Keratinocyte (primary cell): ENCODE data around the gene PAPPA. TPM values are rescaled to one million over a fixed set of nuclear protein-coding genes. Genes with fewer than 3 reads are reported as not detected.

Source experiments
- DNase-seq: peaks from one replicate; pipeline ENCODE4 v3.0.0-alpha.2; 2011; ENCODE audit warnings: low read depth, missing footprints, low spot score
- FAIRE-seq: peaks from 2 replicates; lab custom pipeline; 2011; peaks lifted over from hg19 to GRCh38; lab: Jason Lieb, UNC
- H2AFZ ChIP-seq: 2 replicates; pipeline ENCODE4 v1.6.0; 2012; ENCODE audit warnings: low read length, control low read depth, inconsistent platforms; ENCODE audit not compliant: control insufficient read depth
- H3K27ac ChIP-seq: 2 replicates; pipeline ENCODE4 v1.5.1; 2011; ENCODE audit warnings: low read length; ENCODE audit not compliant: control insufficient read depth, insufficient read depth
- H3K27me3 ChIP-seq: 3 replicates; pipeline ENCODE4 v1.6.0; 2011; ENCODE audit warnings: low read length; ENCODE audit not compliant: control insufficient read depth, insufficient read depth; ENCODE audit errors: extremely low read depth
- H3K36me3 ChIP-seq, 2 experiments: 2 replicates in 1 of 2; 3 replicates in 1 of 2; pipeline ENCODE4 v1.5.1; 2011; ENCODE audit warnings: low read length in 2 of 2, mild to moderate bottlenecking in 1 of 2; ENCODE audit not compliant: control insufficient read depth in 2 of 2, insufficient read depth in 2 of 2; ENCODE audit errors: extremely low read depth in 1 of 2
- H3K4me1 ChIP-seq: 3 replicates; pipeline ENCODE4 v1.5.1; 2011; ENCODE audit warnings: low read length; ENCODE audit not compliant: control insufficient read depth, insufficient read depth; ENCODE audit errors: extremely low read depth
- H3K4me2 ChIP-seq: 3 replicates; pipeline ENCODE4 v1.6.0; 2011; ENCODE audit warnings: low read depth, low read length; ENCODE audit not compliant: control insufficient read depth, insufficient read depth; ENCODE audit errors: extremely low read depth
- H3K4me3 ChIP-seq, 3 experiments: fragments of 200-600 bp in 1 of 3; sonication (generic) in 1 of 3; 2 replicates in 2 of 3; 3 replicates in 1 of 3; pipeline ENCODE4 v1.5.1; 2011 to 2016; ENCODE audit warnings: low read length in 3 of 3, mild to moderate bottlenecking in 3 of 3, control low read depth in 2 of 3, inconsistent platforms in 1 of 3, low read depth in 1 of 3, mixed read lengths in 1 of 3, mixed run types in 1 of 3, moderate library complexity in 1 of 3; ENCODE audit not compliant: control insufficient read depth in 2 of 3, insufficient read depth in 2 of 3; ENCODE audit errors: extremely low read depth in 1 of 3
- H3K79me2 ChIP-seq: 2 replicates; pipeline ENCODE4 v1.6.0; 2012; ENCODE audit warnings: low read length; ENCODE audit not compliant: control insufficient read depth, insufficient read depth
- H3K9ac ChIP-seq: 3 replicates; pipeline ENCODE4 v1.6.0; 2011; ENCODE audit warnings: low read length; ENCODE audit not compliant: control insufficient read depth, insufficient read depth; ENCODE audit errors: extremely low read depth
- H3K9me1 ChIP-seq: 3 replicates; pipeline ENCODE4 v1.6.0; 2011; ENCODE audit warnings: low read length; ENCODE audit not compliant: control insufficient read depth, insufficient read depth; ENCODE audit errors: extremely low read depth
- H3K9me3 ChIP-seq: 2 replicates; pipeline ENCODE4 v1.5.1; 2012; ENCODE audit warnings: low read depth, low read length; ENCODE audit not compliant: control insufficient read depth
- H4K20me1 ChIP-seq: 3 replicates; pipeline ENCODE4 v1.6.0; 2011; ENCODE audit warnings: low read length; ENCODE audit not compliant: control insufficient read depth, insufficient read depth; ENCODE audit errors: extremely low read depth
- EZH2 ChIP-seq: IDR thresholded peaks from one replicate; pipeline ENCODE4 v1.6.1; 2012; ENCODE audit warnings: inconsistent platforms, mild to moderate bottlenecking, low read length, moderate library complexity
- dilution Hi-C: fragments of 300-500 bp; cut with MboI; formaldehyde crosslinking; loops from one replicate; pipeline ENCODE4 v1.7.0; 2020; ENCODE audit warnings: low sequenced_read_pairs; ENCODE audit not compliant: extremely low pct_ligation_motif_present
- polyA plus RNA-seq, 5 experiments: library from polyadenylated mRNA; depleted of rRNA in 3 of 5; stranded (reverse) in 3 of 5; stranded (forward) in 1 of 5; unstranded in 1 of 5; fragments of >200 nt; gene quantifications; 1 replicate in 1 of 5; 2 replicates in 3 of 5; 3 replicates in 1 of 5; pipeline versions ENCODE4 v1.2.1 to v1.2.3, GENCODE V29; 2011 to 2012; ENCODE audit warnings: missing spikeins in 2 of 5, low read depth in 1 of 5, low replicate concordance in 1 of 5
- TF ChIP-seq, protein P1 (sequence below), 3 experiments: IDR thresholded peaks in 1 of 3; conservative IDR thresholded peaks in 1 of 3; optimal IDR thresholded peaks in 1 of 3; 2 replicates in 2 of 3; 3 replicates in 1 of 3; pipeline versions ENCODE3 to v1.5.1; 2011; ENCODE audit warnings: low read length in 3 of 3, mild to moderate bottlenecking in 3 of 3, moderate library complexity in 2 of 3, control low read depth in 1 of 3, inconsistent platforms in 1 of 3; ENCODE audit not compliant: insufficient read depth in 2 of 3; ENCODE audit errors: extremely low read depth in 1 of 3

The PAPPA gene
- polyA plus RNA-seq, 1 donor (not counting 4 experiments of a cell fraction or from before 2014, with no cell fraction given), result 0.77 TPM

DNA sequence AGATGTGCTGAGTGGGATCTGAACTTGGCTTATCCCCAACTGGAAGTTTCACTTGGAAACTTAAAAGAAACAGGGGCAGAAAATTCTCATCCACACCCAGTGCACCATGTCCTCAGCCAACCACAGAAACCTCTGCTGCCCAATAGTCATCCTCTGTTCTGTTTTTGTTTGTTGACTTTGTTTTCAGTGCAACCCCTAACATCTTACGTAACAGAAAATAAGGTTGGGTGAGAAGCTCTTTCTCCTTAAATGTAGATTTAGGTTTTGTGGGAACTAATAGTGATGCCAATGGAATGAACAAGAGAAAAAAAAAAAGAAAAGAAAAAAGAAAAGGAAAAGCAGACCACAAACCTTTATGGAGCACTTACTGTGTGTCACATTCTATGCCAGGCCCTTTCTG is 262.8 kb downstream of the PAPPA start:
- Histone ChIP-seq H3K9me3 (no peaks in the 10 kb centered on the region), H3K79me2 (no peaks in the 10 kb centered on the region), H3K9me1 (no peaks in the 10 kb centered on the region), H3K9ac (no peak overlapping the region), H4K20me1 (no peaks in the 10 kb centered on the region), H3K36me3 (no peaks in the 10 kb centered on the region), H3K4me1 (peaks cover 11% of the 10 kb centered on the region), H3K4me2 (no peak overlapping the region), H3K27ac (no peak overlapping the region), H3K4me3 (no peak overlapping the region), H3K27me3 (no peaks in the 10 kb centered on the region), H2AFZ (no peak overlapping the region)
- dilution Hi-C loops, result no loop called here
- FAIRE-seq, result no peak
- TF ChIP-seq, protein P1, sequence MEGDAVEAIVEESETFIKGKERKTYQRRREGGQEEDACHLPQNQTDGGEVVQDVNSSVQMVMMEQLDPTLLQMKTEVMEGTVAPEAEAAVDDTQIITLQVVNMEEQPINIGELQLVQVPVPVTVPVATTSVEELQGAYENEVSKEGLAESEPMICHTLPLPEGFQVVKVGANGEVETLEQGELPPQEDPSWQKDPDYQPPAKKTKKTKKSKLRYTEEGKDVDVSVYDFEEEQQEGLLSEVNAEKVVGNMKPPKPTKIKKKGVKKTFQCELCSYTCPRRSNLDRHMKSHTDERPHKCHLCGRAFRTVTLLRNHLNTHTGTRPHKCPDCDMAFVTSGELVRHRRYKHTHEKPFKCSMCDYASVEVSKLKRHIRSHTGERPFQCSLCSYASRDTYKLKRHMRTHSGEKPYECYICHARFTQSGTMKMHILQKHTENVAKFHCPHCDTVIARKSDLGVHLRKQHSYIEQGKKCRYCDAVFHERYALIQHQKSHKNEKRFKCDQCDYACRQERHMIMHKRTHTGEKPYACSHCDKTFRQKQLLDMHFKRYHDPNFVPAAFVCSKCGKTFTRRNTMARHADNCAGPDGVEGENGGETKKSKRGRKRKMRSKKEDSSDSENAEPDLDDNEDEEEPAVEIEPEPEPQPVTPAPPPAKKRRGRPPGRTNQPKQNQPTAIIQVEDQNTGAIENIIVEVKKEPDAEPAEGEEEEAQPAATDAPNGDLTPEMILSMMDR (optimal IDR thresholded peaks at IDR 0.05 in 1 of 3, IDR thresholded peaks at IDR 0.05 in 1 of 3, conservative IDR thresholded peaks at IDR 0.05 in 1 of 3; ENCODE audit: extremely low read depth in 1 of 3, insufficient read depth in 2 of 3, low read length in 3 of 3), result no peak
- TF ChIP-seq EZH2, result no peak
- DNase-seq, result no peak

DNA sequence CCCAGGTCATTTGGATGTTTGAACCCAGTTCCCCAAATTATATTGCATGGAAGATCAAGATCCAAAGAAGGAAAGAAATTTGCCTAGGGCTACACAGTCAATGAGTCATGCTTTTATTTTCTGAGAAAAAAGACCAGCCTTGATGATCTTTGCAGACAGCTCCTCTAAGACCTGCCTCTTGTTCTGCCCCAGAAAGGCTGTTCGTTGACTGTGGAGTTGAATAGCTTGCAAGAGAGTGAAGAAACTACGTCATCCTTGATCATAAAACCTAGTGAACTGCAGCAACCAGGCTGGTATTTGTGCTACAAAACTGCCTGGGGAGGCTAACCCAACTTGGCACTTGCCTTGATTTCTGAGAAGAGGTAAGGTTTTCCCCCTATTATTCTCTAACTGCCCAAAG is 263.9 kb downstream of the PAPPA start:
- H3K9me1 ChIP-seq, result no peaks in the 10 kb centered on the region
- H3K79me2 ChIP-seq, result no peaks in the 10 kb centered on the region
- H3K4me2 ChIP-seq, result no peak overlapping the region
- no peaks in the 10 kb centered on the region for H3K9me3 ChIP-seq
- no peaks in the 10 kb centered on the region for H3K27me3 ChIP-seq
- DNase-seq (peak; percentile 2), FAIRE-seq (no peak)
- no peak overlapping the region for H3K27ac ChIP-seq
- no peak overlapping the region for H3K4me3 ChIP-seq
- no peaks in the 10 kb centered on the region for H3K36me3 ChIP-seq
- dilution Hi-C loops, result no loop called here
- peaks cover 12% of the 10 kb centered on the region for H3K4me1 ChIP-seq
- TF ChIP-seq, protein P1 (optimal IDR thresholded peaks at IDR 0.05 in 1 of 3, IDR thresholded peaks at IDR 0.05 in 1 of 3, conservative IDR thresholded peaks at IDR 0.05 in 1 of 3; ENCODE audit: extremely low read depth in 1 of 3, insufficient read depth in 2 of 3, low read length in 3 of 3), result no peak
- TF ChIP-seq EZH2, result no peak
- no peak overlapping the region for H3K9ac ChIP-seq
- no peak overlapping the region for H2AFZ ChIP-seq
- no peaks in the 10 kb centered on the region for H4K20me1 ChIP-seq
